A549 (cell line): ENCODE data around the gene RPAIN. TPM values are rescaled to one million over a fixed set of nuclear protein-coding genes. Genes with fewer than 3 reads are reported as not detected.
"Not testable (repeated sequence)": the region's sequence is repeated elsewhere in the genome, so short reads cannot be mapped to it uniquely, and the experiment has no call there.

Experiments used
- ATAC-seq, 2 experiments: fragments of 200-7000 bp in 1 of 2; fragments of >200 bp in 1 of 2; cut with Nextera tagmentation in 1 of 2; cut with Tn5 transposase in 1 of 2; 3 replicates each; pipeline versions ENCODE4 v1.8.0 to v1.9.1; 2018 to 2020; ENCODE audit warnings: mild to moderate bottlenecking in 1 of 2, moderate library complexity in 1 of 2
- CTCF ChIA-PET: fragments of 300-600 bp; sonication (Branson Sonifier 250); formaldehyde crosslinking; extraction: SDS; loops from one replicate; lab custom pipeline; 2021; ENCODE audit warnings: antibody characterized with exemption, inconsistent platforms; lab: Yijun Ruan, JAX
- POLR2A ChIA-PET: fragments of 350-600 bp; formaldehyde crosslinking; extraction: SDS; loops from one replicate; lab custom pipeline; 2021; ENCODE audit warnings: antibody characterized with exemption, inconsistent platforms; lab: Yijun Ruan, JAX
- DNase-seq, 2 experiments: peaks; one replicate each; pipeline versions ENCODE4 v3.0.0 to v3.0.0-alpha.2; 2011 to 2016; ENCODE audit warnings: low read depth in 1 of 2, low spot score in 1 of 2
- FAIRE-seq: peaks from 2 replicates; lab custom pipeline; 2011; peaks lifted over from hg19 to GRCh38; lab: Jason Lieb, UNC
- H3K27ac ChIP-seq, 2 experiments: fragments of >200 bp; sonication (Bioruptor Twin); formaldehyde crosslinking; 3 replicates each; pipeline ENCODE4 v1.5.1; 2016 to 2017
- H3K4me1 ChIP-seq: fragments of >200 bp; sonication (Bioruptor Twin); formaldehyde crosslinking; 3 replicates; pipeline ENCODE4 v1.6.1; 2016
- H3K4me2 ChIP-seq: fragments of >200 bp; sonication (Bioruptor Twin); formaldehyde crosslinking; 3 replicates; pipeline ENCODE4 v1.6.1; 2016
- H3K4me3 ChIP-seq: fragments of >200 bp; sonication (Bioruptor Twin); formaldehyde crosslinking; 3 replicates; pipeline ENCODE4 v1.5.1; 2016
- H3K9me3 ChIP-seq: fragments of >200 bp; sonication (Bioruptor Twin); formaldehyde crosslinking; 3 replicates; pipeline ENCODE4 v1.6.1; 2016
- CHD2 ChIP-seq: fragments of 150-350 bp; IDR thresholded peaks from 2 replicates; pipeline ENCODE4 v1.6.1; 2014; ENCODE audit warnings: low read length; ENCODE audit not compliant: partially characterized antibody
- CHD4 ChIP-seq: fragments of 200-600 bp; sonication (generic); IDR thresholded peaks from 2 replicates; pipeline ENCODE4 v1.6.1; 2016; ENCODE audit warnings: antibody characterized with exemption, mild to moderate bottlenecking, borderline replicate concordance
- CTCF ChIP-seq: fragments of >200 bp; sonication (Bioruptor Twin); formaldehyde crosslinking; IDR thresholded peaks from 3 replicates; pipeline ENCODE4 v1.5.1; 2016
- EHMT2 ChIP-seq: fragments of 200-600 bp; sonication (generic); IDR thresholded peaks from 2 replicates; pipeline ENCODE4 v1.6.1; 2016; ENCODE audit warnings: antibody characterized with exemption, low read depth, mild to moderate bottlenecking, moderate library complexity
- EP300 ChIP-seq, 2 experiments: fragments of >200 bp; sonication (Bioruptor Twin); formaldehyde crosslinking; IDR thresholded peaks; 2 replicates in 1 of 2; 3 replicates in 1 of 2; pipeline ENCODE4 v1.6.1; 2016 to 2017
- ESRRA ChIP-seq: fragments of 150-350 bp; IDR thresholded peaks from 2 replicates; pipeline ENCODE4 v1.6.1; 2014; ENCODE audit warnings: mild to moderate bottlenecking, low read length, borderline replicate concordance
- HMGXB4 ChIP-seq: fragments of 250-450 bp; sonication (Bioruptor Pico); IDR thresholded peaks from 2 replicates; pipeline ENCODE4 v1.5.0; 2021; ENCODE audit warnings: mild to moderate bottlenecking, moderate library complexity, borderline replicate concordance
- HOXA7 ChIP-seq: fragments of 250-450 bp; sonication (Bioruptor Pico); IDR thresholded peaks from 2 replicates; pipeline ENCODE4 v1.5.0; 2020; ENCODE audit warnings: mild to moderate bottlenecking, moderate library complexity
- HOXB5 ChIP-seq: fragments of 250-450 bp; sonication (Bioruptor Pico); IDR thresholded peaks from 2 replicates; pipeline ENCODE4 v1.5.0; 2020; ENCODE audit warnings: mild to moderate bottlenecking, moderate library complexity
- JUN ChIP-seq, 2 experiments: fragments of >200 bp; sonication (Bioruptor Twin); formaldehyde crosslinking; IDR thresholded peaks; 2 replicates in 1 of 2; 3 replicates in 1 of 2; pipeline ENCODE4 v1.6.1; 2016 to 2017
- JUNB ChIP-seq: fragments of >200 bp; sonication (Bioruptor Twin); formaldehyde crosslinking; IDR thresholded peaks from 2 replicates; pipeline ENCODE4 v1.6.1; 2016
- KDM5A ChIP-seq: fragments of 200-600 bp; sonication (generic); IDR thresholded peaks from 2 replicates; pipeline ENCODE4 v1.6.1; 2016; ENCODE audit warnings: antibody characterized with exemption, mild to moderate bottlenecking
- MAFK ChIP-seq: fragments of 450-650 bp; IDR thresholded peaks from 2 replicates; pipeline ENCODE4 v1.6.1; 2014; ENCODE audit not compliant: partially characterized antibody
- MAZ ChIP-seq: fragments of 150-350 bp; IDR thresholded peaks from 2 replicates; pipeline ENCODE4 v1.6.1; 2014; ENCODE audit warnings: antibody characterized with exemption, low read depth, low read length, borderline replicate concordance
- PBX3 ChIP-seq: IDR thresholded peaks from 2 replicates; pipeline ENCODE4 v1.6.1; 2012
- PHF8 ChIP-seq: fragments of 200-600 bp; sonication (generic); IDR thresholded peaks from 2 replicates; pipeline ENCODE4 v1.6.1; 2016; ENCODE audit warnings: low read depth, mild to moderate bottlenecking, antibody characterized with exemption, moderate library complexity, borderline replicate concordance
- RARB ChIP-seq: fragments of 250-450 bp; sonication (Bioruptor Pico); IDR thresholded peaks from 2 replicates; pipeline ENCODE4 v1.8.0; 2021; ENCODE audit warnings: mild to moderate bottlenecking, moderate library complexity
- SMC3 ChIP-seq: fragments of >200 bp; sonication (Bioruptor Twin); formaldehyde crosslinking; IDR thresholded peaks from 3 replicates; pipeline ENCODE4 v1.6.1; 2018; ENCODE audit warnings: inconsistent platforms
- TP53 ChIP-seq: fragments of 250-450 bp; sonication (Bioruptor Pico); IDR thresholded peaks from 2 replicates; pipeline ENCODE4 v1.5.0; 2021; ENCODE audit warnings: mild to moderate bottlenecking, moderate library complexity
- ZC3H11A ChIP-seq: fragments of 450-650 bp; IDR thresholded peaks from 2 replicates; pipeline ENCODE4 v1.6.1; 2014; ENCODE audit warnings: antibody characterized with exemption, mild to moderate bottlenecking
- WGBS: methylation state at CpG from one replicate; pipeline ENCODE4 v1.1.6; 2017; ENCODE audit errors: missing lambda C conversion rate; 5-methylcytosine and 5-hydroxymethylcytosine counted together
- polyA plus RNA-seq, 4 experiments: library from polyadenylated mRNA; depleted of rRNA in 3 of 4; stranded (reverse); fragments of >200 nt; fragmentation: RNase III in 1 of 4; extraction: RNeasy Plus Mini Kit Qiagen cat#74134 plus additional on column Dnase treatment in 1 of 4; gene quantifications; 2 replicates in 3 of 4; 3 replicates in 1 of 4; pipeline ENCODE4 v1.2.3, GENCODE V29; 2011 to 2017

Gene RPAIN
- polyA plus RNA-seq, 2 of the 4 experiments (the other 2 are of a cell fraction) = 67.6 to 71.9 TPM

GRCh38 chr17:5431949-5432556 is 12.1 kb downstream of the RPAIN start:
- FAIRE-seq = no peak
- Histone ChIP-seq H3K4me2 (no peak overlapping the region), H3K4me1 (peaks cover 17% of the 10 kb centered on the region), H3K27ac (no peak overlapping the region), H3K9me3 (no peaks in the 10 kb centered on the region), H3K4me3 (no peak overlapping the region)
- no peak for TF ChIP-seq SMC3
- peak; percentile 56 to 62; a peak in 1 of 5 replicates for TF ChIP-seq JUN (IDR thresholded peaks at IDR 0.05)
- peak in 1 of 2 experiments; percentile 17; a peak in 1 of 6 replicates for ATAC-seq
- 83% methylated on average over 3 of the region's 3 CpGs for WGBS
- CTCF ChIA-PET = interaction anchor here (1.0 to 2.4 kb wide), 5 partner anchors 9 to 183 kb away, joined by 3 to 11 read pairs (median 7); no protein-coding TSS in a partner anchor
- POLR2A ChIA-PET = interaction anchor here (1.0 to 2.5 kb wide), 2 partner anchors 13 to 37 kb away, joined by 3 to 18 read pairs; partner anchors contain the start of genes NUP88 and RPAIN
- DNase-seq = no peak

GRCh38 chr17:5434984-5435383 is 15.0 kb downstream of the RPAIN start:
- CTCF ChIA-PET = interaction anchor here (0.7 to 10.9 kb wide), 3 partner anchors 8 to 44 kb away, joined by 3 to 178 read pairs (median 4); no protein-coding TSS in a partner anchor
- peak overlapping the region; percentile 1 to 67; a peak in 4 of 6 replicates for H3K27ac ChIP-seq

GRCh38 chr17:5435781-5436315 is 15.9 kb downstream of the RPAIN start:
- H3K27ac ChIP-seq, DNase-seq, H3K4me3 ChIP-seq, POLR2A ChIA-PET, H3K9me3 ChIP-seq, ATAC-seq, FAIRE-seq: not testable (repeated sequence)
- Histone ChIP-seq H3K4me2 (peak overlapping the region; percentile 82; the same call in 1 of the 3 replicates), H3K4me1 (peaks cover 29% of the 10 kb centered on the region)
- WGBS = 91% methylated on average over 12 of the region's 12 CpGs
- CTCF ChIA-PET = interaction anchor here (0.6 to 10.9 kb wide), 5 partner anchors 9 to 1590 kb away, joined by 3 to 178 read pairs (median 4); no protein-coding TSS in a partner anchor

More at GRCh38 chr17:5434984-5435383, 15.0 kb downstream of the RPAIN start:
- ATAC-seq (no peak), DNase-seq (no peak), FAIRE-seq (no peak)
- peak; percentile 6 for TF ChIP-seq MAFK
- TF ChIP-seq CHD4 = no peak
- 93% methylated on average over 2 of the region's 2 CpGs for WGBS
- POLR2A ChIA-PET = interaction anchor here (1.7 kb wide), 1 partner anchor 12 kb away, joined by 5 read pairs; no protein-coding TSS in a partner anchor
- Histone ChIP-seq H3K4me1 (peaks cover 29% of the 10 kb centered on the region), H3K9me3 (no peaks in the 10 kb centered on the region), H3K4me3 (no peak overlapping the region), H3K4me2 (no peak overlapping the region)

GRCh38 chr17:5437721-5438317 is 17.8 kb downstream of the RPAIN start:
- no peaks in the 10 kb centered on the region for H3K9me3 ChIP-seq
- DNase-seq (no peak), FAIRE-seq (no peak)
- peak overlapping the region; percentile 92 to 97 for H3K27ac ChIP-seq
- peak overlapping the region; percentile 82 for H3K4me2 ChIP-seq
- H3K4me1 ChIP-seq = peaks cover 29% of the 10 kb centered on the region
- H3K4me3 ChIP-seq = peak overlapping the region; percentile 77
- TF ChIP-seq KDM5A (no peak), CTCF (no peak), JUNB (no peak), EP300 (IDR thresholded peaks at IDR 0.05) (no peak), EHMT2 (no peak), ESRRA (no peak), MAZ (no peak), PBX3 (no peak), CHD2 (no peak), HOXA7 (no peak), RARB (CRISPR knock-in tag) (no peak), PHF8 (no peak), HOXB5 (CRISPR knock-in tag) (no peak), SMC3 (no peak), ZC3H11A (no peak), HMGXB4 (CRISPR knock-in tag) (no peak), TP53 (CRISPR knock-in tag) (no peak)
- TF ChIP-seq, all 56 proteins: peak for 0
- ChIA-PET CTCF (interaction anchor here (1.5 to 10.9 kb wide), 7 partner anchors 11 to 79 kb away, joined by 4 to 178 read pairs (median 54); partner anchors contain the start of genes DERL2, DHX33, MIS12 and NUP88), POLR2A (no interaction called here)
- no peak for ATAC-seq
- 11% methylated on average over 5 of the region's 5 CpGs for WGBS
